Choroid plexus epithelial cell (primary cell): ENCODE measurements around the gene RUFY3.

Experiments
- DNase-seq: peaks from one replicate; pipeline ENCODE4 v3.0.0-alpha.2; 2010; ENCODE audit warnings: low read depth
- H3K4me3 ChIP-seq: 2 replicates; pipeline ENCODE4 v1.5.1; 2011; ENCODE audit warnings: low read depth, mild to moderate bottlenecking, control low read depth, low read length, moderate library complexity
- TF ChIP-seq, protein P1 (sequence below): conservative IDR thresholded peaks from 2 replicates; pipeline ENCODE4 v1.5.1; 2011; ENCODE audit warnings: low read depth, mild to moderate bottlenecking, control low read depth, inconsistent platforms, low read length, moderate library complexity

Gene RUFY3

DNA sequence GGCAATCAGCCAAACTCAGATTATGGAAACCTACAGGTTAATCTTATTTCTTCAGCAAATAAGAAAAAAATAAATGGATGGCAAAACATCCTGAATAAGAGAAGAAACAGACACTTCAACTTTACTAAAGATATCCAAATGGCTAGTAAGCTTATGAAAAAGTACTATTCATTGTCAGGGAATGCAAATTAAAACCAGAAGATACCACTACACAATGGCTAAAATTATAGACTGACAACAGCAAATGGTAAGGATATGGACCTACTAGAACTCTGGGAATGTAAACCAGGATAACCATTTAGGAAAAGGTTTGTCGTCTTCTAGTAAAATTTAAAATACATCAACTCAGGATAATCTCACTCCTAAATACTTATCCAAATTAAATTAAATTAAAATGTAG is 93.6 kb downstream of the RUFY3 start:
- TF ChIP-seq, protein P1, sequence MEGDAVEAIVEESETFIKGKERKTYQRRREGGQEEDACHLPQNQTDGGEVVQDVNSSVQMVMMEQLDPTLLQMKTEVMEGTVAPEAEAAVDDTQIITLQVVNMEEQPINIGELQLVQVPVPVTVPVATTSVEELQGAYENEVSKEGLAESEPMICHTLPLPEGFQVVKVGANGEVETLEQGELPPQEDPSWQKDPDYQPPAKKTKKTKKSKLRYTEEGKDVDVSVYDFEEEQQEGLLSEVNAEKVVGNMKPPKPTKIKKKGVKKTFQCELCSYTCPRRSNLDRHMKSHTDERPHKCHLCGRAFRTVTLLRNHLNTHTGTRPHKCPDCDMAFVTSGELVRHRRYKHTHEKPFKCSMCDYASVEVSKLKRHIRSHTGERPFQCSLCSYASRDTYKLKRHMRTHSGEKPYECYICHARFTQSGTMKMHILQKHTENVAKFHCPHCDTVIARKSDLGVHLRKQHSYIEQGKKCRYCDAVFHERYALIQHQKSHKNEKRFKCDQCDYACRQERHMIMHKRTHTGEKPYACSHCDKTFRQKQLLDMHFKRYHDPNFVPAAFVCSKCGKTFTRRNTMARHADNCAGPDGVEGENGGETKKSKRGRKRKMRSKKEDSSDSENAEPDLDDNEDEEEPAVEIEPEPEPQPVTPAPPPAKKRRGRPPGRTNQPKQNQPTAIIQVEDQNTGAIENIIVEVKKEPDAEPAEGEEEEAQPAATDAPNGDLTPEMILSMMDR, result no peak
- no peak for DNase-seq
- H3K4me3 ChIP-seq, result no peak overlapping the region

DNA sequence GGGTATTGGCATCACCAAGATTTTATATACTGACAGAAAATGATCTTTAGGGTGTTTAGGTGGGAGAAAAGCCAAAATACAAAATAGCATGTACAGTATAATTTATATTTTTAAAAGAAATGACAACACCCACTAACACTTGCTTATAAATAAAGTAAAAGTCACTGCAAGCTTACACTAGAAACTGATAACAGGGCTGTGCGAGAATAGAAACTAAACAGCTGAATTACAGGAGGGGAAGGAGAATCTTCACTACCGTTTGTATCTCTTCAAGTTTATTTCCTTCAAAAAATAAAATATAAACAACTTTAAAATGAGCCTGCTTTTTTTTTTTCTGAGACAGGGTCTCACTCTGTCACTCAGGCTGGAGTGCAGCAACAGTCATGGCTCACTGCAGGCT is 95.1 kb downstream of the RUFY3 start:
- no peak for DNase-seq
- no peak overlapping the region for H3K4me3 ChIP-seq
- TF ChIP-seq, protein P1, result no peak

DNA sequence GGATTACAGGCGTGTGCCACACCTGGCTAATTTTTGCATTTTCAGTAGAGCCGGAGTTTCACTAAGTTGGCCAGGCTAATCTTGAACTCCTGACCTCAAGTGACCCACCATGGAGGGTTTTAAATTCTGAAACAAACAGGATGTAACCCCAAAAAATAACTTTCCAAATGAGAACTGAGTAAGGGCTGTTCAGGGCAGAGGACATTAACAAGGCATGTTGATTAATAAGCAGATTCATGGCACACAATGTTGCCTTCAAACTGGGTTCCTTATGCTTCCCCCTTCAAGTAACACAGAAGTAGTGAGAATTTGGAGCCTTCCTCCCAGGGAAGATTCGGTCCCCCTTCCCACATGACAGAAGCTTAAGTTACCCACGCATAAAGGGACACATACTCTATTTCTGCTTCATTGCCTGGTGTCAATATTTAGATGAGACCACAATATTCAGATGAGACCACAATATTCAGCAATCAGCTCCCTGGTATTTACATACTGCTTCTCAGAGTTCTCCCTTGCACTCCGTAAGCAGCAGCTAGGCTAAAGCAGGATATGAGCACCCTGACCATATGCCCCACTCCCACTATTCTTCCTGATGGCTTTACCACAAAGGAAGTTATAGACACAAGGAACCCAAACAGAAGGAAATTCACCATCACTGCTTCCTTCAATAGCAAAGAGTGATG is 96.5 kb downstream of the RUFY3 start:
- H3K4me3 ChIP-seq, result no peak overlapping the region
- DNase-seq, result no peak
- TF ChIP-seq, protein P1, result no peak

DNA sequence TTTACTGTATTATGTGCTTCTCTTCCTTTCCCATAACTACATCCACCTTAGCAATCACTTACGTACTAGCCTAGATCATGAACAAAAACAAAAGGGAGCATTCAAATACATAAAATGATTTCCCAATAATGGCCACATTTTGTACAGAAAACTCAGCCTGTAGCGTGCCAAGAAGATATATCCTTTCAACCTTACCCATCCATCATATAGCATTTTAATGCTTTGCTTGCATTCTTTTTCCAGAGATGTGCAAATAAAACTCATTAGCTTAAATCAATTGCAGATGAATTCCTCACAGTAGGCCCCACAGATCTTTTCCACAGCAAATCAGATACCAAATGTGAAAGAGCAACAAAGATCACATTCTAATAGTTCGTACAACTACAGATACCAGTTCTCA is 97.2 kb downstream of the RUFY3 start:
- no peak overlapping the region for H3K4me3 ChIP-seq
- TF ChIP-seq, protein P1, result no peak
- DNase-seq, result no peak

DNA sequence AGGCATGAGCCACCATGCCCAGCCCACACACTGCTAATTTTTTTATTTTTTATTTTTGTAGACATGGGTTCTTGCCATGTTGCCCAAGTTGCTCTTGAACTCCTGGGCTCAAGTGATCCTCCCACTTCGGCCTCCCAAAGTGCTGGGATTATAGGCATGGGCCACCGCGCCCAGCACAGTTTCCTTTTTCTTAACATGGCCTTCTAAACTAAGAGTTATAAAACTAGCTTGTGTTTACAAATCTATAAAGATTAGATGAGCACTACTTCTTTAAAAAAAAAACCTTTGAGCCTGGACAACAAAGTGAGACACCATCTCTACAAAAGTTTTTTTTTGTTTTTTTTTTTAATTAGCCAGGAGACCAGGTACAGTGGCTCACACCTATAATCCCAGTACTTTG is 107.3 kb downstream of the RUFY3 start:
- no peak overlapping the region for H3K4me3 ChIP-seq
- TF ChIP-seq, protein P1, result no peak
- DNase-seq, result no peak

DNA sequence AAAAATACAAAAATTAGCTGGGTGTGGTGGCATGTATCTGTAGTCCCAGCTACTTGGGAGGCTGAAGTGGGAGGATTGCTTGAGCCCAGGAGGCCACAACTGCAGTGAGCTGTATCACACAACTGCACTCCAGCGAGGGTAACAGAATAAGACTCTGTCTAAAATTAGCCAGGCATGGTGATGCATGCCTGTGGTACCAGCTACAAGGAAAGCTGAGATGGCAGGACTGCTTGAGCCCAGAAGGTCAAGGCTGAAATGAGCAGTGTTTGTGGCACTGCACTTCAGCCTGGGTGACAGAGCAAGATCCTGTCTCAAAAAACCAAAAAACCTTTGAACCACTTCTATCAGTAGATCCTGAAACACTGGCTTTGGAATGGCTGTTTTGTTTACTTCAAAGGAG is 107.7 kb downstream of the RUFY3 start:
- DNase-seq, result no peak
- TF ChIP-seq, protein P1, result no peak
- H3K4me3 ChIP-seq, result no peak overlapping the region

DNA sequence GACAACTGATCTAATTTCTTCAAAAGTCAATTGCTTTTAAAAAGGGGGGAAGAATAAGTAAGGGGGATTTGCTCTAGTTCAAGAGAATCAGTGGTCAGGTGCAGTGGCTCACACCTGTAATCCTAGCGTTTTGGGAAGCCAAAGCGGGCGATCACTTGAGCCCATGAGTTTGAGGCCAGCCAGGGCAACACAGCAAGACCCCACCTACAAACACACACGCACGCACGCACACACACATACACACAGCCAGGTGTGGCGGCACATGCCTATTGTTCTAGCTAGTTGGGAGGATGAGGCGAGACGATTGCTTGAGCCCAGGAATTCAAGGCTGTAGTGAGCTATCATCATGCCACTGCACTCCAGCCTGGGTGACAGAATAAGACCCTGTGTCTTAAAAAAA is 108.3 kb downstream of the RUFY3 start:
- DNase-seq, result no peak
- H3K4me3 ChIP-seq, result no peak overlapping the region
- TF ChIP-seq, protein P1, result no peak
